HG03045 (cell line): ENCODE data around the gene CCNO.
A peak's percentile ranks its signal among the peaks of the same experiment; 100 is the strongest.

Experiments used
- ATAC-seq: cut with Tn5 transposase; IDR thresholded peaks from one replicate; pipeline ENCODE4 v1.9.1; 2021; ENCODE audit warnings: mild to moderate bottlenecking, moderate library complexity; ENCODE audit not compliant: unreplicated experiment

CCNO gene

GRCh38 chr5:55232985-55233928, at the start of gene CCNO:
Gene CCNO, minus strand, starts transcription at chr5:55233608. Its CDS starts 85 bp downstream, at chr5:55233523.
- ATAC-seq: peak; percentile 62

GRCh38 chr5:55278778-55279177, 45.4 kb upstream of the CCNO start:
- ATAC-seq: no peak

- no peak for ATAC-seq
Measured at GRCh38 chr5:55276771-55277170, 43.4 kb upstream of the CCNO start.

GRCh38 chr5:55258339-55258738, 24.9 kb upstream of the CCNO start:
- ATAC-seq: no peak

GRCh38 chr5:55254802-55255201, 21.4 kb upstream of the CCNO start:
- no peak for ATAC-seq

- ATAC-seq: no peak
Measured at GRCh38 chr5:55250064-55250463, 16.7 kb upstream of the CCNO start.

GRCh38 chr5:55241746-55242145, 8.3 kb upstream of the CCNO start:
- no peak for ATAC-seq

- ATAC-seq: no peak
Measured at GRCh38 chr5:55236800-55237199, 3.4 kb upstream of the CCNO start.

GRCh38 chr5:55234121-55234700, 803 bp upstream of the CCNO start:
- ATAC-seq: no peak

GRCh38 chr5:55232271-55232984, 980 bp downstream of the CCNO start:
- no peak for ATAC-seq

GRCh38 chr5:55231919-55232270, 1.5 kb downstream of the CCNO start:
- ATAC-seq: no peak

- no peak for ATAC-seq
Measured at GRCh38 chr5:55231029-55231918, 2.1 kb downstream of the CCNO start.

GRCh38 chr5:55230086-55230629, 3.2 kb downstream of the CCNO start:
- ATAC-seq: no peak

- no peak for ATAC-seq
Measured at GRCh38 chr5:55227664-55228430, 5.6 kb downstream of the CCNO start.

GRCh38 chr5:55226934-55227663, 6.3 kb downstream of the CCNO start, which contains the start of gene MCIDAS:
Gene MCIDAS, minus strand, starts transcription at chr5:55227315. Its CDS starts 177 bp downstream, at chr5:55227138.
- peak; percentile 38 for ATAC-seq

- peak; percentile 49 for ATAC-seq
Measured at GRCh38 chr5:55226027-55226933, 7.1 kb downstream of the CCNO start.

GRCh38 chr5:55225346-55225745, 8.1 kb downstream of the CCNO start:
- no peak for ATAC-seq

- no peak for ATAC-seq
Measured at GRCh38 chr5:55223812-55224240, 9.6 kb downstream of the CCNO start.
